Mucosa of rectum (tissue), 2 donors: ENCODE data around the gene PRKD2.
A peak's percentile ranks its signal among the peaks of the same experiment; 100 is the strongest.
"Not testable (repeated sequence)": the region's sequence is repeated elsewhere in the genome, so short reads cannot be mapped to it uniquely, and the experiment has no call there.

Experiments used
- H3K27ac ChIP-seq, 2 donors: one replicate each; pipeline ENCODE4 v1.7.0; 2013; ENCODE audit warnings: inconsistent platforms in 2 of 2, low read depth in 2 of 2, low read length in 2 of 2
- H3K27me3 ChIP-seq, 2 donors: one replicate each; pipeline ENCODE4 v1.7.0; 2013; ENCODE audit warnings: low read length in 2 of 2; ENCODE audit not compliant: control insufficient read depth in 2 of 2, insufficient read depth in 2 of 2
- H3K36me3 ChIP-seq, 2 donors: one replicate each; pipeline ENCODE4 v1.7.0; 2013; ENCODE audit warnings: low read length in 2 of 2; ENCODE audit not compliant: control insufficient read depth in 2 of 2, insufficient read depth in 2 of 2
- H3K4me1 ChIP-seq, 2 donors: one replicate each; pipeline ENCODE4 v1.7.0; 2013; ENCODE audit warnings: low read length in 2 of 2, mild to moderate bottlenecking in 1 of 2; ENCODE audit not compliant: control insufficient read depth in 2 of 2, insufficient read depth in 2 of 2
- H3K4me3 ChIP-seq, 2 donors: one replicate each; pipeline ENCODE4 v1.7.0; 2013; ENCODE audit warnings: low read length in 2 of 2
- H3K9ac ChIP-seq, 2 donors: one replicate each; pipeline ENCODE4 v1.7.0; 2013; ENCODE audit warnings: low read length in 2 of 2, low read depth in 1 of 2, mild to moderate bottlenecking in 1 of 2
- H3K9me3 ChIP-seq, 2 donors: one replicate each; pipeline ENCODE4 v1.7.0; 2013; ENCODE audit warnings: low read length in 2 of 2; ENCODE audit not compliant: control insufficient read depth in 2 of 2
- donor health status: healthy.
- donor health status: Normal muscosa, but diverticular disease.

Gene PRKD2

DNA sequence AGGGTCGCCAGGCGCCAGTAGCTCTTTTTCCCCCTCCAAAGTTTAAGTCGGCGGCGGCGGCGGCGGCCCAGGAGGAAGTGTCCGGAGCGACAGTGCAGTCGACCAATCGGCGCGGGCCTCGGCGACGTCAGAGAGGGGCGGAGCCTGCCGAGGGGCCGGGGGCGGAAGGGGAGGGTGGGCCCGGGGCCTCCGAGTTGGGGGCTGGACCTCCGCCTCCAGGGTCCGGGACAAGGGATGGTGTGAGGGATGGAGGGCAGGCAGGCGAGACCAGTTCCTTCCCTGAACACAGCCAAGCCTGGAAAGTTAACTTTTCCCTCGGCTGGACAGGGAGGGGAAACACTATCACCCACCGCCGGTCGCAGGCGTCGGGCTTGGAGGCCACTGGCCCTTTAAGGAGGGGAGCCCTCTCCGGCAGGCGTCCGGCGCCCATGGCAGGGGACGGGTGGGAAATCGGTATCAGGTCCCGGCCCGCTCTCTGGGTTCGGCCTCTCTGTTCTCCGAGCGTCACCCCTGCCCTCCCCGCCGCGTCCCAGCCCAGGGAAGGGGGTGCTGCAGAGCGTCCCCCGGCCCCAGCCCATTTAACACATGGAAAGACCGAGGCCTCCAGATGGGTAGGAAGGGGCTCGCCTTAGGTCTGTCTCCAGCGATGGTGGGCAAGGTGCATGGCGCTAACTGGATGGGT lies at the start of gene PRKD2:
Gene PRKD2 (minus strand): TSS at position 81 of the 682 bp plus-strand sequence. CDS start 744 bp downstream, outside the sequence.
- H3K9me3 ChIP-seq = no peaks in the 10 kb centered on the region
- peaks cover 17 to 18% of the 10 kb centered on the region in 2 donors for H3K36me3 ChIP-seq
- H3K4me1 ChIP-seq = peaks cover 22 to 29% of the 10 kb centered on the region in 2 donors
- H3K9ac ChIP-seq = peak within 1 kb of the TSS; percentile 87 to 89
- peak within 1 kb of the TSS; percentile 85 to 90 for H3K4me3 ChIP-seq
- H3K27me3 ChIP-seq = no peaks in the 10 kb centered on the region
- H3K27ac ChIP-seq = peak within 1 kb of the TSS; percentile 83 to 85

DNA sequence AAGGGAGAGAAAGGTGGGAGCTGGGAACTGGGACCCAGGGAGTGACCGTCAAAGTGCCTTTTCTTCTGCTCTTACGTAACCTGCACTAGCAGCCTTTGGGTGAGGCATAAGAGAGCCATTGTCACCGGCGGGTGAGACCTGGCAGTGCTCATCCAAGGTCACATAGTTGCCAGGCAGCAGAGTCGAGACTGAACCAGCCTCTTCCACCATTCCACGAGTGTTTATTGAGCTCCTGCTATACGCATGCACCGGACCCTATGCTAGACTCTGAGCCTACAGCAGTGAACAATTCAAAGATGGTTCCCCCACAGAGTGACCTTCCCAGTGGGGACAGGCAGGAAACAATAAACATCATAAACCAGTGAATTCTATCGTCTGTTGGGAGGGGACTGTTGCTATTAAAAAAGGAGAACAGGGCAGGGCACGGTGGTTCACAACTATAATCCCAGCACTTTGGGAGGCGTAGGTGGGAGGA lies 47.9 kb upstream of the PRKD2 start:
- Histone ChIP-seq H3K27me3 (no peaks in the 10 kb centered on the region), H3K9ac (peak overlapping the region; percentile 24 to 62), H3K36me3 (no peaks in the 10 kb centered on the region), H3K4me3 (peak overlapping the region in 1 of 2 donors; percentile 15), H3K9me3 (no peaks in the 10 kb centered on the region), H3K27ac (peak overlapping the region; percentile 91 to 97), H3K4me1 (peaks cover 6 to 42% of the 10 kb centered on the region in 2 donors)

DNA sequence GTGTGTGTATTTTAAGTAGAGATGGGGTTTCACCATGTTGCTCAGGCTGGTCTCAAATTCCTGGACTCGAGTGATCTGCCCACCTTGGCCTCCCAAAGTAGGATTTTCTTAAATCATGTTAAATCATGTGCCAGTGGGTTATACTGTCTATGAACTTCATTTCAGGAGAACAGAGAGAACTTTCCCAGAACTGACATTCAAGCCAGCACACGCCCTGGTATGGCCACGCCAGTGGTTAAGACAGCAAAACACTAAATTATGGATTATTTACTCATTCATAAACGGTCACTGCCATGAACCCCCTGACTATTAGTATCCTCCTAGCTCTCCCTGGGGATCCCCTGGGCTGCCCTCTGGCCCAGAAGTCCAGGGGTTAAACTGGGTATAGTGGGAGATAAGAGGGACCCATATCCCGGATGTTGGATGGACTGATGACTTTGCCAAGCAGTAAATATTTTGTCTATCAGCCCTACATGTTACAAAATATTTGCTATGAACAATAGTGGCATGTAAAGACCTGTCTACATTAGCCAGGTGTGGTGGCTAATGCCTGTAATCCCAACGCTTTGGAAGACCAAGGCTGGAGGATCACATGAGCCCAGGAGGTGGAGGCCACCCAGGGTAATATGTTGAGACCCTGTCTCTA lies 45.5 kb upstream of the PRKD2 start:
- H3K4me1 ChIP-seq = peaks cover 6 to 29% of the 10 kb centered on the region in 2 donors
- no peaks in the 10 kb centered on the region for H3K36me3 ChIP-seq
- H3K9ac ChIP-seq = no peak overlapping the region
- H3K9me3 ChIP-seq = no peaks in the 10 kb centered on the region
- H3K27me3 ChIP-seq = no peaks in the 10 kb centered on the region
- no peak overlapping the region for H3K4me3 ChIP-seq
- H3K27ac ChIP-seq = no peak overlapping the region

DNA sequence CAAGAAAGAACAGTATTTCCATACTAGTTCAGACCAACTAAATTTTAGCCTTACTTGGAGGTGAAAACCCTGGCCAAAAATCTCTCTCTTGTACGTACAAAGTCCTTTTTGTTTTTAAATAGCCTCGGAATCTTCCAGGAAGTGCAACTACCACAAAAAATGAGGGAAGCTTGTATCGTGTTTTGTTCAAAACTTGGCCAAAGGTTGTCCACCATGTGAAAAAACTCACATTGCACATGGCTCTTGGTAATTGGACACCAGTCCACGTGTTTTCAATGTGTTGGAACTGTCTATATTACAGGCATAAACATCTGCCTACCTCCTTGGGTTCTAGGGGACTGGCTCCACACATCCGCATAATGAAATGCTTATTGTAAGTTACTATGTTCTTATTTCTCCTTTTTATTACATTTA lies 44.5 kb upstream of the PRKD2 start:
- H3K36me3 ChIP-seq = peaks cover 0 to 7% of the 10 kb centered on the region in 2 donors
- H3K4me1 ChIP-seq = peaks cover 6 to 24% of the 10 kb centered on the region in 2 donors
- H3K9ac ChIP-seq = no peak overlapping the region
- H3K27me3 ChIP-seq = no peaks in the 10 kb centered on the region
- H3K9me3 ChIP-seq = no peaks in the 10 kb centered on the region
- no peak overlapping the region for H3K27ac ChIP-seq
- H3K4me3 ChIP-seq = no peak overlapping the region

DNA sequence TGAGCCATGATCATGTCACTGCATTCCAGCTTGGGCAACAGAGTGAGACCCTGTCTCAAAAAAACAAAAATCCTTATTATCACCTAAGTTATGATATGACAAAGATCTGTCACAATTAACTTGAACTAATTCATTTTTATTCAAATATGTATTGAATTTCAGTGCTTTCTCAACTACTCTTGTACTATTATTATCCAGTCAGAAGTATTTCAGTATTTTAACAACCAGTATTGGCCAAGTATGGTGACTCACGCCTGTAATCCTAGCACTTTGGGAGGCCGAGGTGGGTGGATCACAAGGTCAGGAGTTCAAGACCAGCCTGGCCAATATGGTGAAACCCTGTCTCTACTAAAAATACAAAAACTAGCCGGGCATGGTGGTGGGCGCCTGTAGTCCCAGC lies 44.0 kb upstream of the PRKD2 start:
- not testable (repeated sequence) for H3K9ac ChIP-seq, H3K27me3 ChIP-seq, H3K9me3 ChIP-seq, H3K36me3 ChIP-seq, H3K27ac ChIP-seq, H3K4me3 ChIP-seq
- peaks cover 6 to 24% of the 10 kb centered on the region in 2 donors for H3K4me1 ChIP-seq

DNA sequence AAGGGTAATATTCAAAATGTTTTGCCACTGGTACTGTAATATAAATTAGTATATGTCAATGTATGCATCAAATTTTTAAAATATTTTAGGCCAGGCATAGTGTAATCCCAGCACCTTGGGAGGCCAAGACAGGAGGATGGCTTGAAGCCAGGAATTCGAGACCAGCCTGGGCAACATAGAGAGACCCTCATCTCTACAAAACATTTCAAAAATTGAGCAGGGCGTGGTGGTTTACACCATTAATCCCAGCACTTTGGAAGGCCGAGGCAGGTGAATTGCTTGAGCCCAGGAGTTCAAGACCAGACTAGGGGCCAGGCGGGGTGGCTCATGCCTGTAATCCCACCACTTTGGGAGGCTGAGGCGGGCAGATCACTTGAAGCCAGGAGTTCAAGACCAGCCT lies 43.4 kb upstream of the PRKD2 start:
- no peak overlapping the region for H3K4me3 ChIP-seq
- H3K27ac ChIP-seq = no peak overlapping the region
- H3K36me3 ChIP-seq = peaks cover 0 to 8% of the 10 kb centered on the region in 2 donors
- no peak overlapping the region for H3K9ac ChIP-seq
- H3K27me3 ChIP-seq = no peaks in the 10 kb centered on the region
- no peaks in the 10 kb centered on the region for H3K9me3 ChIP-seq
- peaks cover 6 to 18% of the 10 kb centered on the region in 2 donors for H3K4me1 ChIP-seq

DNA sequence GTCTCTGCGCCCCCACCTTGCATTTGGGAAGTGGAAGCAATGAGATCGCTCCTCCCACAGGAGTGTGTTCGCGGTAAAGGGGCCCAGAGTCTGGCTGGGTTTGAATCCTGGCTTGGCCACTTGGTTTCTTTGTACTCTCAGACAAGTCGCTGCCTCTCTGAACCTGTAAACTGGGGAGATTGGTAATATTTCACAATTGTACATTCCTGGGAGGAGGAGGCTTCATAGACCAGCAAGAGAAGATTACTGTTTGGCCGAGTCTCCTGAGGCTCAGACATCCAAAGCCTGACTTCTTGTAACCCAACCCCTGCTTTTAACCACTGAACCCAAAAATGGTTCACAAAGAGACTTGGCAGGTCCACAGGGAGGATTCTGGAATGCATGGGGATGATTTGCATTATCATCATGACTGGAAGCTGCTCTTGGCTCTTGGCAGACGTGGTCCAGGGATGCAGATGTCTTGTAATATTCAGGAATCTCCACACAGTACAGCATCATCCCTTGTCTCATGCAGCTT lies 43.0 kb upstream of the PRKD2 start:
- Histone ChIP-seq H3K9me3 (no peaks in the 10 kb centered on the region), H3K4me1 (peaks cover 6 to 16% of the 10 kb centered on the region in 2 donors)

DNA sequence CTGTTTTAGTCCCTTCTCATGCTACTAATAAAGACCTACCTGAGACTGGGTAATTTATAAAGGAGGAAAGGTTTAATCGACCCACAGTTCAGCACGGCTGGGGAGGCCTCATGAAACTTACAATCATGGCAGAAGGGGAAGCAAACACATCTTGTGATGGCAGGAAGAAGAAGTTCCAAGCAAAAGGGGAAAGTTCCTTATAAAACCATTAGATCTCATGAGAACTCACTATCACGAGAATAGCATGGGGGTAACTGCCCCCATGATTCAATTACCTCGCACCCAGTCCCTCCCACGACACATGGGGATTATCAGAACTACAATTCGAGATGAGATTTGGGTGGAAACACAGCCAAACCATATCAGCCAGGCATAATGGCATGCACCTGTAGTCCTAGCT lies 42.3 kb upstream of the PRKD2 start:
- Histone ChIP-seq H3K27me3 (no peaks in the 10 kb centered on the region), H3K4me3 (no peak overlapping the region), H3K9me3 (no peaks in the 10 kb centered on the region), H3K36me3 (peaks cover 0 to 8% of the 10 kb centered on the region in 2 donors), H3K4me1 (peaks cover 4 to 12% of the 10 kb centered on the region in 2 donors), H3K27ac (no peak overlapping the region), H3K9ac (no peak overlapping the region)

More for the DNA sequence above, 43.0 kb upstream of the PRKD2 start:
- no peak overlapping the region for H3K4me3 ChIP-seq
- no peak overlapping the region for H3K27ac ChIP-seq
- no peak overlapping the region for H3K9ac ChIP-seq
- no peaks in the 10 kb centered on the region for H3K27me3 ChIP-seq
- peaks cover 0 to 8% of the 10 kb centered on the region in 2 donors for H3K36me3 ChIP-seq

DNA sequence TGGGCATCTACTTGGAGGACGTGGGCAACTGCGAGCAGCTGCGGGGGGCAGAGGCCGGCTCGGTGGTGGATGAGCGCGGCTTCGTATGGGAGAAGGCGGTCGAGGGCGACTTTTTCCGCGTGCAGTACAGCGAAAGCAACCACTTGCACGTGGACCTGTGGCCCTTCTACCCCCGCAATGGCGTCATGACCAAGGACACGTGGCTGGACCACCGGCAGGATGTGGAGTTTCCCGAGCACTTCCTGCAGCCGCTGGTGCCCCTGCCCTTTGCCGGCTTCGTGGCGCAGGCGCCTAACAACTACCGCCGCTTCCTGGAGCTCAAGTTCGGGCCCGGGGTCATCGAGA lies 39.6 kb upstream of the PRKD2 start:
- H3K36me3 ChIP-seq = peaks cover 0 to 8% of the 10 kb centered on the region in 2 donors
- H3K27me3 ChIP-seq = no peaks in the 10 kb centered on the region
- no peaks in the 10 kb centered on the region for H3K9me3 ChIP-seq
- H3K4me3 ChIP-seq = no peak overlapping the region
- H3K27ac ChIP-seq = no peak overlapping the region
- peaks cover 0 to 7% of the 10 kb centered on the region in 2 donors for H3K4me1 ChIP-seq
- no peak overlapping the region for H3K9ac ChIP-seq

DNA sequence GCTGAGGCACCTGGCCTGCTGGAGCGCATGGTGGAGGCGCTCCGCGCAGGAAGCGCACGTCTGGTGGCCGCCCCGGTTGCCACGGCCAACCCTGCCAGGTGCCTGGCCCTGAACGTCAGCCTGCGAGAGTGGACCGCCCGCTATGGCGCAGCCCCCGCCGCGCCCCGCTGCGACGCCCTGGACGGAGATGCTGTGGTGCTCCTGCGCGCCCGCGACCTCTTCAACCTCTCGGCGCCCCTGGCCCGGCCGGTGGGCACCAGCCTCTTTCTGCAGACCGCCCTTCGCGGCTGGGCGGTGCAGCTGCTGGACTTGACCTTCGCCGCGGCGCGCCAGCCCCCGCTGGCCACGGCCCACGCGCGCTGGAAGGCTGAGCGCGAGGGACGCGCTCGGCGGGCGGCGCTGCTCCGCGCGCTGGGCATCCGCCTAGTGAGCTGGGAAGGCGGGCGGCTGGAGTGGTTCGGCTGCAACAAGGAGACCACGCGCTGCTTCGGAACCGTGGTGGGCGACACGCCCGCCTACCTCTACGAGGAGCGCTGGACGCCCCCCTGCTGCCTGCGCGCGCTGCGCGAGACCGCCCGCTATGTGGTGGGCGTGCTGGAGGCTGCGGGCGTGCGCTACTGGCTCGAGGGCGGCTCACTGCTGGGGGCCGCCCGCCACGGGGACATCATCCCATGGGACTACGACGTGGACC lies 39.1 kb upstream of the PRKD2 start:
- Histone ChIP-seq H3K27me3 (no peaks in the 10 kb centered on the region), H3K36me3 (peaks cover 0 to 8% of the 10 kb centered on the region in 2 donors), H3K4me1 (peaks cover 0 to 5% of the 10 kb centered on the region in 2 donors), H3K4me3 (no peak overlapping the region), H3K9me3 (no peaks in the 10 kb centered on the region), H3K9ac (no peak overlapping the region), H3K27ac (no peak overlapping the region)
